GM12878 (cell line): Measurements from ENCODE around the gene OMP. TPM values are rescaled to one million over a fixed set of nuclear protein-coding genes. Genes with fewer than 3 reads are reported as not detected.
A peak's percentile ranks its signal among the peaks of the same experiment; 100 is the strongest.

Source experiments
- ATAC-seq: fragments of 200-7000 bp; cut with Tn5 transposase; 3 replicates; pipeline ENCODE4 v1.9.1; 2020; ENCODE audit warnings: mild to moderate bottlenecking, moderate library complexity
- BruUV-seq: library from RNA; stranded (reverse); fragments of 400-500 nt; replicated peaks from 2 replicates; lab custom pipeline; 2021; lab: Mats Ljungman, UMichigan
- CTCF ChIA-PET: fragments of 300-600 bp; sonication (Branson Sonifier 250); formaldehyde crosslinking; extraction: SDS; loops from one replicate; lab custom pipeline; 2021; ENCODE audit warnings: inconsistent platforms; lab: Yijun Ruan, JAX
- POLR2A ChIA-PET: fragments of 350-600 bp; formaldehyde crosslinking; extraction: SDS; loops from one replicate; lab custom pipeline; 2021; ENCODE audit warnings: inconsistent platforms; lab: Charles Lee
- RAD21 ChIA-PET: fragments of 300-600 bp; sonication (Branson Sonifier 250); formaldehyde crosslinking; loops from one replicate; lab custom pipeline; 2023; ENCODE audit warnings: antibody characterized with exemption; ENCODE audit not compliant: unreplicated experiment; lab: Charles Lee
- SMC1A ChIA-PET: fragments of 300-600 bp; sonication (Branson Sonifier 250); formaldehyde crosslinking; loops from one replicate; lab custom pipeline; 2023; ENCODE audit not compliant: unreplicated experiment, uncharacterized antibody; lab: Charles Lee
- DNase-seq: peaks from one replicate; pipeline ENCODE4 v3.0.0-alpha.2; 2011; ENCODE audit warnings: low read depth, low spot score
- FAIRE-seq: peaks from 3 replicates; lab custom pipeline; 2011; peaks lifted over from hg19 to GRCh38; lab: Jason Lieb, UNC
- H2AFZ ChIP-seq: 2 replicates; pipeline ENCODE4 v1.6.0; 2011; ENCODE audit warnings: low read depth, low read length, control low read depth; ENCODE audit not compliant: control insufficient read depth
- H3K27ac ChIP-seq: 2 replicates; pipeline ENCODE4 v1.5.1; 2011; ENCODE audit warnings: control low read depth; ENCODE audit not compliant: control insufficient read depth, insufficient read depth
- H3K27me3 ChIP-seq, 2 experiments: replicated peaks in 1 of 2; 2 replicates each; pipeline versions ENCODE4 v1.6.0 to v1.6.1; 2011; ENCODE audit warnings: low read length in 1 of 2; ENCODE audit not compliant: control insufficient read depth in 2 of 2, insufficient read depth in 2 of 2
- H3K36me3 ChIP-seq, 2 experiments: 2 replicates each; pipeline ENCODE4 v1.5.1; 2011; ENCODE audit warnings: low read length in 1 of 2; ENCODE audit not compliant: control insufficient read depth in 2 of 2, insufficient read depth in 2 of 2
- H3K4me1 ChIP-seq: 2 replicates; pipeline ENCODE4 v1.6.1; 2011; ENCODE audit warnings: mild to moderate bottlenecking, low read length, moderate library complexity, mixed read lengths; ENCODE audit not compliant: control insufficient read depth, insufficient read depth
- H3K4me2 ChIP-seq: 2 replicates; pipeline ENCODE4 v1.6.0; 2011; ENCODE audit warnings: control low read depth; ENCODE audit not compliant: control insufficient read depth, insufficient read depth
- H3K4me3 ChIP-seq: fragments of 200-600 bp; sonication (generic); 2 replicates; pipeline ENCODE4 v1.5.1; 2016
- H3K79me2 ChIP-seq: 2 replicates; pipeline ENCODE4 v1.6.0; 2011; ENCODE audit warnings: low read length; ENCODE audit not compliant: control insufficient read depth, insufficient read depth
- H3K9ac ChIP-seq: 2 replicates; pipeline ENCODE4 v1.8.0; 2011; ENCODE audit warnings: low read length, control low read depth, mixed read lengths; ENCODE audit not compliant: control insufficient read depth, insufficient read depth
- H3K9me3 ChIP-seq: replicated peaks from 3 replicates; pipeline ENCODE4 v1.5.1; 2011; ENCODE audit warnings: mild to moderate bottlenecking, low read length; ENCODE audit not compliant: control insufficient read depth, insufficient read depth
- H4K20me1 ChIP-seq: 2 replicates; pipeline ENCODE4 v1.6.0; 2011; ENCODE audit not compliant: control insufficient read depth, insufficient read depth
- ATF7 ChIP-seq: fragments of 450-650 bp; IDR thresholded peaks from 2 replicates; pipeline ENCODE4 v1.6.1; 2016; ENCODE audit warnings: low read depth, mild to moderate bottlenecking
- CBX5 ChIP-seq: sonication (generic); IDR thresholded peaks from 2 replicates; pipeline ENCODE4 v1.6.1; 2016; ENCODE audit warnings: low read depth, moderate library complexity, mild to moderate bottlenecking, inconsistent platforms
- CEBPZ ChIP-seq: fragments of 150-350 bp; IDR thresholded peaks from 2 replicates; pipeline ENCODE4 v1.6.1; 2016; ENCODE audit warnings: low read depth, low read length
- DPF2 ChIP-seq: fragments of 450-650 bp; IDR thresholded peaks from 2 replicates; pipeline ENCODE4 v1.6.1; 2017; ENCODE audit warnings: mild to moderate bottlenecking
- HDAC2 ChIP-seq: fragments of 200-600 bp; sonication (generic); IDR thresholded peaks from 2 replicates; pipeline ENCODE4 v1.6.1; 2017
- MAX ChIP-seq: IDR thresholded peaks from 2 replicates; pipeline ENCODE4 v1.6.1; 2012; ENCODE audit warnings: low read depth, low read length, improper control_type of control experiment
- RB1 ChIP-seq: fragments of 450-650 bp; formaldehyde crosslinking; IDR thresholded peaks from 2 replicates; pipeline ENCODE4 v1.6.1; 2017; ENCODE audit warnings: mild to moderate bottlenecking, borderline replicate concordance
- SPI1 ChIP-seq: IDR thresholded peaks from 2 replicates; pipeline ENCODE4 v1.6.1; 2011; ENCODE audit warnings: low read depth, mild to moderate bottlenecking, low read length, moderate library complexity, borderline replicate concordance; ENCODE audit not compliant: insufficient read depth
- ZNF217 ChIP-seq: fragments of 450-650 bp; IDR thresholded peaks from 2 replicates; pipeline ENCODE4 v1.6.1; 2017; ENCODE audit warnings: antibody characterized with exemption, mild to moderate bottlenecking
- ZNF24 ChIP-seq: fragments of 450-650 bp; IDR thresholded peaks from 2 replicates; pipeline ENCODE4 v1.6.1; 2017; ENCODE audit warnings: antibody characterized with exemption, mild to moderate bottlenecking
- WGBS: methylation state at CpG from one replicate; pipeline ENCODE4 v1.1.6; 2016; ENCODE audit warnings: low lambda C conversion rate; ENCODE audit not compliant: insufficient replicate concordance, insufficient coverage; ENCODE audit errors: missing lambda C conversion rate; 5-methylcytosine and 5-hydroxymethylcytosine counted together
- in situ Hi-C: fragments of 300-500 bp; cut with MboI; formaldehyde crosslinking; loops from 9 replicates; pipeline ENCODE4 v1.14.3; 2018; ENCODE audit warnings: mixed read lengths
- intact Hi-C: fragments of 100-400 bp; cut with micrococcal nuclease; formaldehyde crosslinking; loops from one replicate; pipeline ENCODE4 v1.14.2; 2022; ENCODE audit not compliant: unreplicated experiment
- polyA plus RNA-seq, 11 experiments: library from polyadenylated mRNA; depleted of rRNA in 4 of 11; unstranded in 6 of 11; stranded (reverse) in 5 of 11; fragments of >200 nt; fragmentation: Nextera tagmentation in 4 of 11; fragmentation: Illumina TruSeq in 1 of 11; extraction: Ambion mirVana in 4 of 11; extraction: Trizol in 1 of 11; gene quantifications; 1 replicate in 1 of 11; 2 replicates in 10 of 11; pipeline versions ENCODE4 v1.2.1 to v1.2.3, GENCODE V29; 2011 to 2016; ENCODE audit warnings: inconsistent platforms in 2 of 11, missing spikeins in 2 of 11, low read depth in 1 of 11
- total RNA-seq, 4 experiments: library from RNA; depleted of rRNA in 3 of 4; stranded (reverse); fragments of >200 nt in 3 of 4; fragmentation: Illumina TruSeq in 1 of 4; extraction: Trizol in 1 of 4; gene quantifications; 2 replicates each; pipeline versions ENCODE4 v1.2.1 to v1.2.3, GENCODE V29; 2013 to 2021
- TF ChIP-seq, protein P1 (sequence below): fragments of 450-650 bp; IDR thresholded peaks from 2 replicates; pipeline ENCODE4 v1.6.1; 2017; ENCODE audit warnings: borderline replicate concordance
- TF ChIP-seq, protein P2 (sequence below): fragments of 450-650 bp; IDR thresholded peaks from 2 replicates; pipeline ENCODE4 v1.6.1; 2017; ENCODE audit warnings: antibody characterized with exemption, mild to moderate bottlenecking, moderate library complexity

The OMP gene
- total and polyA plus RNA-seq, 10 of the 15 experiments (the other 5 are each of a cell fraction or from before 2014, with no cell fraction given): not detected

GRCh38 chr11:77082838-77083565 is 19.6 kb upstream of the OMP start:
- Histone ChIP-seq H3K4me1 (peaks cover 14% of the 10 kb centered on the region), H3K9me3 (no peaks in the 10 kb centered on the region; the same call in 2 of the 3 replicates), H3K27me3 (no peaks in the 10 kb centered on the region), H4K20me1 (no peaks in the 10 kb centered on the region), H3K36me3 (no peaks in the 10 kb centered on the region), H3K79me2 (no peaks in the 10 kb centered on the region), H3K27ac (no peak overlapping the region), H3K4me3 (no peak overlapping the region), H3K9ac (no peak overlapping the region), H3K4me2 (0 out of 2 replicates have a peak overlapping the region, but pooled peaks have one; percentile 10), H2AFZ (peak overlapping the region; percentile 82)
- DNase-seq: no peak
- intact Hi-C loops: no loop called here
- no TSS peak for BruUV-seq
- no peak for FAIRE-seq
- peak; percentile 74 for ATAC-seq
- CTCF ChIA-PET: interaction anchor here (1.9 to 2.5 kb wide), 3 partner anchors 8 to 164 kb away, joined by 8 to 13 read pairs (median 10); no protein-coding TSS in a partner anchor
- SMC1A ChIA-PET: interaction anchor here (1.5 to 4.5 kb wide), 2 partner anchors 8 to 36 kb away, joined by 5 to 24 read pairs; no protein-coding TSS in a partner anchor
- no peak for TF ChIP-seq DPF2
- TF ChIP-seq, protein P1, sequence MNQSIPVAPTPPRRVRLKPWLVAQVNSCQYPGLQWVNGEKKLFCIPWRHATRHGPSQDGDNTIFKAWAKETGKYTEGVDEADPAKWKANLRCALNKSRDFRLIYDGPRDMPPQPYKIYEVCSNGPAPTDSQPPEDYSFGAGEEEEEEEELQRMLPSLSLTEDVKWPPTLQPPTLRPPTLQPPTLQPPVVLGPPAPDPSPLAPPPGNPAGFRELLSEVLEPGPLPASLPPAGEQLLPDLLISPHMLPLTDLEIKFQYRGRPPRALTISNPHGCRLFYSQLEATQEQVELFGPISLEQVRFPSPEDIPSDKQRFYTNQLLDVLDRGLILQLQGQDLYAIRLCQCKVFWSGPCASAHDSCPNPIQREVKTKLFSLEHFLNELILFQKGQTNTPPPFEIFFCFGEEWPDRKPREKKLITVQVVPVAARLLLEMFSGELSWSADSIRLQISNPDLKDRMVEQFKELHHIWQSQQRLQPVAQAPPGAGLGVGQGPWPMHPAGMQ: no peak
- TF ChIP-seq ATF7: no peak
- TF ChIP-seq, protein P2, sequence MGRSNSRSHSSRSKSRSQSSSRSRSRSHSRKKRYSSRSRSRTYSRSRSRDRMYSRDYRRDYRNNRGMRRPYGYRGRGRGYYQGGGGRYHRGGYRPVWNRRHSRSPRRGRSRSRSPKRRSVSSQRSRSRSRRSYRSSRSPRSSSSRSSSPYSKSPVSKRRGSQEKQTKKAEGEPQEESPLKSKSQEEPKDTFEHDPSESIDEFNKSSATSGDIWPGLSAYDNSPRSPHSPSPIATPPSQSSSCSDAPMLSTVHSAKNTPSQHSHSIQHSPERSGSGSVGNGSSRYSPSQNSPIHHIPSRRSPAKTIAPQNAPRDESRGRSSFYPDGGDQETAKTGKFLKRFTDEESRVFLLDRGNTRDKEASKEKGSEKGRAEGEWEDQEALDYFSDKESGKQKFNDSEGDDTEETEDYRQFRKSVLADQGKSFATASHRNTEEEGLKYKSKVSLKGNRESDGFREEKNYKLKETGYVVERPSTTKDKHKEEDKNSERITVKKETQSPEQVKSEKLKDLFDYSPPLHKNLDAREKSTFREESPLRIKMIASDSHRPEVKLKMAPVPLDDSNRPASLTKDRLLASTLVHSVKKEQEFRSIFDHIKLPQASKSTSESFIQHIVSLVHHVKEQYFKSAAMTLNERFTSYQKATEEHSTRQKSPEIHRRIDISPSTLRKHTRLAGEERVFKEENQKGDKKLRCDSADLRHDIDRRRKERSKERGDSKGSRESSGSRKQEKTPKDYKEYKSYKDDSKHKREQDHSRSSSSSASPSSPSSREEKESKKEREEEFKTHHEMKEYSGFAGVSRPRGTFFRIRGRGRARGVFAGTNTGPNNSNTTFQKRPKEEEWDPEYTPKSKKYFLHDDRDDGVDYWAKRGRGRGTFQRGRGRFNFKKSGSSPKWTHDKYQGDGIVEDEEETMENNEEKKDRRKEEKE: no peak
- no peak for TF ChIP-seq CBX5
- TF ChIP-seq ZNF217: no peak
- TF ChIP-seq MAX: no peak
- TF ChIP-seq SPI1: no peak
- no peak for TF ChIP-seq RB1
- TF ChIP-seq ZNF24: no peak
- no peak for TF ChIP-seq HDAC2
- no peak for TF ChIP-seq CEBPZ
- RAD21 ChIA-PET: interaction anchor here (1.2 kb wide), 1 partner anchor 9 kb away, joined by 5 read pairs; no protein-coding TSS in a partner anchor
- in situ Hi-C loops: no loop called here
- POLR2A ChIA-PET: no interaction called here
- 61% methylated on average over 15 of the region's 15 CpGs for WGBS
